T follicular helper cell (primary cell): ENCODE data around the gene CUX1.
"Not testable (repeated sequence)": the region's sequence is repeated elsewhere in the genome, so short reads cannot be mapped to it uniquely, and the experiment has no call there.

ENCODE experiments used
- DNase-seq: peaks from one replicate; pipeline ENCODE4 v3.0.0-alpha.2; 2020; ENCODE audit warnings: low read depth

The CUX1 gene

GRCh38 chr7:101854084-101854865, 36.8 kb downstream of the CUX1 start:
- no peak for DNase-seq

GRCh38 chr7:101856473-101857357, 39.3 kb downstream of the CUX1 start:
- DNase-seq, result peak; percentile 67

GRCh38 chr7:101857358-101857811, 40.0 kb downstream of the CUX1 start:
- no peak for DNase-seq

GRCh38 chr7:101858437-101859385, 41.3 kb downstream of the CUX1 start:
- no peak for DNase-seq

GRCh38 chr7:101859411-101860106, 42.1 kb downstream of the CUX1 start:
- no peak for DNase-seq

GRCh38 chr7:101860316-101861217, 43.1 kb downstream of the CUX1 start:
- no peak for DNase-seq

- DNase-seq, result no peak
These were observed 43.9 kb downstream of the CUX1 start for GRCh38 chr7:101861218-101861775.

- DNase-seq, result no peak
These were observed 45.1 kb downstream of the CUX1 start for GRCh38 chr7:101862280-101863220.

- DNase-seq, result no peak
These were observed 46.2 kb downstream of the CUX1 start for GRCh38 chr7:101863598-101863997.

GRCh38 chr7:101864039-101864438, 46.6 kb downstream of the CUX1 start:
- no peak for DNase-seq

GRCh38 chr7:101865031-101865430, 47.6 kb downstream of the CUX1 start:
- DNase-seq, result no peak

GRCh38 chr7:101865455-101865854, 48.0 kb downstream of the CUX1 start:
- DNase-seq, result no peak

GRCh38 chr7:101866328-101866727, 48.9 kb downstream of the CUX1 start:
- DNase-seq, result no peak

GRCh38 chr7:101867265-101867664, 49.8 kb downstream of the CUX1 start:
- DNase-seq, result no peak

- DNase-seq, result not testable (repeated sequence)
These were observed 50.3 kb downstream of the CUX1 start for GRCh38 chr7:101867681-101868080.

- DNase-seq, result no peak
These were observed 50.9 kb downstream of the CUX1 start for GRCh38 chr7:101868191-101868950.

GRCh38 chr7:101869026-101869900, 51.8 kb downstream of the CUX1 start:
- DNase-seq, result no peak
